Uterus (tissue), 2 donors: ENCODE results near the gene FSHR.

ENCODE experiments used
- CTCF ChIP-seq, 4 experiments: fragments of 200-600 bp in 2 of 4; fragments of 450-650 bp in 2 of 4; sonication (generic) in 2 of 4; IDR thresholded peaks; one replicate each; pipeline ENCODE4 v1.5.1; 2016 to 2019; ENCODE audit warnings: antibody characterized with exemption in 4 of 4, mild to moderate bottlenecking in 2 of 4, moderate library complexity in 1 of 4
- POLR2A ChIP-seq, 2 donors: fragments of 450-650 bp; IDR thresholded peaks; one replicate each; pipeline ENCODE4 v1.6.1; 2016; ENCODE audit warnings: antibody characterized with exemption in 2 of 2, mild to moderate bottlenecking in 1 of 2, moderate library complexity in 1 of 2

- TF ChIP-seq CTCF (IDR thresholded peaks at IDR 0.05) = no peak
- no peak for TF ChIP-seq POLR2A (IDR thresholded peaks at IDR 0.05)
Observed at GRCh38 chr2:48952614-48953013, 201.7 kb downstream of the FSHR start.
